ENCODE data around the gene NEBL. TPM values are rescaled to one million over a fixed set of nuclear protein-coding genes. Genes with fewer than 3 reads are reported as not detected.

The NEBL gene
- total RNA-seq, 1 donor from 2014 or later = 24.5 TPM

- no peak for DNase-seq (ENCODE audit: extremely low spot score, unreplicated experiment)
- Mint-ChIP-seq H3K9me3 (peaks cover 4% of the 10 kb centered on the region), H3K4me3 (no peak overlapping the region), H3K4me1 (ENCODE audit: unreplicated experiment) (peaks cover 6% of the 10 kb centered on the region), H3K27ac (no peak overlapping the region), H3K36me3 (peaks cover 4% of the 10 kb centered on the region), H3K27me3 (no peaks in the 10 kb centered on the region)
- no peak for TF ChIP-seq CTCF (conservative IDR thresholded peaks at IDR 0.05)
Observed at GRCh38 chr10:20877986-20878983, 18.8 kb downstream of the NEBL start.

- DNase-seq (ENCODE audit: extremely low spot score, unreplicated experiment) = no peak
- no peak overlapping the region for H3K27ac Mint-ChIP-seq
- H3K9me3 Mint-ChIP-seq = peaks cover 4% of the 10 kb centered on the region
- peaks cover 9% of the 10 kb centered on the region for H3K36me3 Mint-ChIP-seq
- no peak overlapping the region for H3K4me3 Mint-ChIP-seq
- H3K4me1 Mint-ChIP-seq (ENCODE audit: unreplicated experiment) = peaks cover 6% of the 10 kb centered on the region
- TF ChIP-seq CTCF (conservative IDR thresholded peaks at IDR 0.05) = no peak
- no peaks in the 10 kb centered on the region for H3K27me3 Mint-ChIP-seq
Observed at GRCh38 chr10:20877554-20877953, 19.6 kb downstream of the NEBL start.

GRCh38 chr10:20874261-20874660, 22.9 kb downstream of the NEBL start:
- Mint-ChIP-seq H3K27ac (no peak overlapping the region), H3K4me3 (no peak overlapping the region), H3K27me3 (no peaks in the 10 kb centered on the region), H3K36me3 (peaks cover 5% of the 10 kb centered on the region), H3K9me3 (peaks cover 4% of the 10 kb centered on the region), H3K4me1 (ENCODE audit: unreplicated experiment) (peaks cover 9% of the 10 kb centered on the region)
- DNase-seq (ENCODE audit: extremely low spot score, unreplicated experiment) = no peak
- no peak for TF ChIP-seq CTCF (conservative IDR thresholded peaks at IDR 0.05)

GRCh38 chr10:20871970-20872369, 25.1 kb downstream of the NEBL start:
- Mint-ChIP-seq H3K9me3 (no peaks in the 10 kb centered on the region), H3K4me1 (ENCODE audit: unreplicated experiment) (peaks cover 3% of the 10 kb centered on the region), H3K27ac (no peak overlapping the region), H3K27me3 (no peaks in the 10 kb centered on the region), H3K4me3 (no peak overlapping the region), H3K36me3 (peaks cover 5% of the 10 kb centered on the region)
- TF ChIP-seq CTCF (conservative IDR thresholded peaks at IDR 0.05) = no peak
- DNase-seq (ENCODE audit: extremely low spot score, unreplicated experiment) = no peak

- Mint-ChIP-seq H3K4me1 (ENCODE audit: unreplicated experiment) (peaks cover 3% of the 10 kb centered on the region), H3K4me3 (no peak overlapping the region), H3K9me3 (no peaks in the 10 kb centered on the region), H3K27ac (no peak overlapping the region), H3K36me3 (peaks cover 10% of the 10 kb centered on the region), H3K27me3 (no peaks in the 10 kb centered on the region)
- no peak for DNase-seq (ENCODE audit: extremely low spot score, unreplicated experiment)
- no peak for TF ChIP-seq CTCF (conservative IDR thresholded peaks at IDR 0.05)
Observed at GRCh38 chr10:20870834-20871233, 26.3 kb downstream of the NEBL start.

All from type B pancreatic cell (in vitro differentiated cells).